Endothelial cell of umbilical vein (primary cell): ENCODE results near the gene LARGE1. TPM values are rescaled to one million over a fixed set of nuclear protein-coding genes. Genes with fewer than 3 reads are reported as not detected.

Experiments
- BruUV-seq: library from RNA; stranded (reverse); fragments of 400-500 nt; replicated peaks from 2 replicates; lab custom pipeline; 2021; lab: Mats Ljungman, UMichigan
- CTCF ChIA-PET: fragments of 300-600, 350-600 bp; sonication (Branson Sonifier 250); formaldehyde crosslinking; loops from one replicate; lab custom pipeline; 2021; ENCODE audit warnings: antibody characterized with exemption, inconsistent platforms; lab: Charles Lee
- POLR2A ChIA-PET: fragments of 300-600, 350-600 bp; sonication (Branson Sonifier 250); formaldehyde crosslinking; loops from one replicate; lab custom pipeline; 2021; ENCODE audit warnings: antibody characterized with exemption, inconsistent platforms; lab: Charles Lee
- DNase-seq: peaks from one replicate; pipeline ENCODE4 v3.0.0-alpha.2; 2011; ENCODE audit warnings: low read depth, low spot score
- FAIRE-seq: peaks from 2 replicates; lab custom pipeline; 2011; peaks lifted over from hg19 to GRCh38; lab: Jason Lieb, UNC
- H2AFZ ChIP-seq: 2 replicates; pipeline ENCODE4 v1.6.0; 2012; ENCODE audit warnings: low read depth, low read length, control low read depth, inconsistent platforms
- H3K27ac ChIP-seq: 2 replicates; pipeline ENCODE4 v1.5.1; 2011; ENCODE audit warnings: low read depth, mild to moderate bottlenecking, control low read depth, low read length, moderate library complexity; ENCODE audit not compliant: insufficient read depth
- H3K27me3 ChIP-seq, 2 experiments: 2 replicates each; pipeline versions ENCODE4 v1.6.0 to v1.6.1; 2011; ENCODE audit warnings: low read length in 2 of 2, mixed read lengths in 1 of 2; ENCODE audit not compliant: control insufficient read depth in 2 of 2, insufficient read depth in 2 of 2
- H3K36me3 ChIP-seq, 2 experiments: 2 replicates in 1 of 2; 3 replicates in 1 of 2; pipeline ENCODE4 v1.5.1; 2011; ENCODE audit warnings: low read length in 2 of 2, mild to moderate bottlenecking in 1 of 2, moderate library complexity in 1 of 2; ENCODE audit not compliant: control insufficient read depth in 2 of 2, insufficient read depth in 2 of 2; ENCODE audit errors: extremely low read depth in 1 of 2
- H3K4me1 ChIP-seq: 3 replicates; pipeline ENCODE4 v1.5.1; 2011; ENCODE audit warnings: mild to moderate bottlenecking, low read length; ENCODE audit not compliant: control insufficient read depth, insufficient read depth; ENCODE audit errors: extremely low read depth
- H3K4me2 ChIP-seq: 2 replicates; pipeline ENCODE4 v1.6.1; 2011; ENCODE audit warnings: low read length, control low read depth, mixed read lengths; ENCODE audit not compliant: insufficient read depth
- H3K4me3 ChIP-seq, 3 experiments: fragments of 200-600 bp in 1 of 3; sonication (generic), shearing (Covaris generic) in 1 of 3; replicated peaks in 1 of 3; 2 replicates each; pipeline ENCODE4 v1.5.1; 2011 to 2016; ENCODE audit warnings: control low read depth in 3 of 3, low read length in 3 of 3, mild to moderate bottlenecking in 2 of 3, inconsistent platforms in 1 of 3, low read depth in 1 of 3, moderate library complexity in 1 of 3; ENCODE audit not compliant: insufficient read depth in 1 of 3
- H3K79me2 ChIP-seq: 2 replicates; pipeline ENCODE4 v1.6.0; 2012; ENCODE audit warnings: low read length, inconsistent platforms; ENCODE audit not compliant: control insufficient read depth, insufficient read depth
- H3K9ac ChIP-seq: replicated peaks from 2 replicates; pipeline ENCODE3; 2011; ENCODE audit warnings: low read length, control low read depth; ENCODE audit not compliant: insufficient read depth; ENCODE audit errors: extremely low read depth
- H3K9me1 ChIP-seq: replicated peaks from 3 replicates; pipeline ENCODE4 v1.6.0; 2011; ENCODE audit warnings: mild to moderate bottlenecking, low read length; ENCODE audit not compliant: control insufficient read depth, insufficient read depth; ENCODE audit errors: extremely low read depth
- H3K9me3 ChIP-seq: replicated peaks from 2 replicates; pipeline ENCODE4 v1.5.1; 2012; ENCODE audit warnings: low read length, inconsistent platforms; ENCODE audit not compliant: control insufficient read depth, insufficient read depth
- H4K20me1 ChIP-seq: replicated peaks from 2 replicates; pipeline ENCODE3; 2011; ENCODE audit warnings: mild to moderate bottlenecking, low read length; ENCODE audit not compliant: control insufficient read depth, insufficient read depth; ENCODE audit errors: extremely low read depth
- FOS ChIP-seq: IDR thresholded peaks from 2 replicates; pipeline ENCODE4 v1.6.1; 2011; ENCODE audit warnings: mild to moderate bottlenecking, low read length, moderate library complexity, borderline replicate concordance; ENCODE audit not compliant: insufficient read depth
- GATA2 ChIP-seq: IDR thresholded peaks from 2 replicates; pipeline ENCODE4 v1.7.0; 2011; ENCODE audit warnings: low read depth, mild to moderate bottlenecking, moderate library complexity, mixed read lengths, low read length; ENCODE audit not compliant: insufficient read length, insufficient read depth
- JUN ChIP-seq: IDR thresholded peaks from 2 replicates; pipeline ENCODE4 v1.6.1; 2011; ENCODE audit warnings: borderline replicate concordance, low read depth; ENCODE audit not compliant: insufficient read length, insufficient read depth
- MAX ChIP-seq: IDR thresholded peaks from 2 replicates; pipeline ENCODE4 v1.6.1; 2011; ENCODE audit not compliant: insufficient read depth, insufficient read length
- MYC ChIP-seq: IDR thresholded peaks from one replicate; pipeline ENCODE4 v1.6.1; 2011; ENCODE audit warnings: mild to moderate bottlenecking, low read depth, low read length
- POLR2A ChIP-seq: IDR thresholded peaks from 2 replicates; pipeline ENCODE4 v1.6.1; 2012; ENCODE audit warnings: low read depth, mild to moderate bottlenecking, control low read depth, low read length
- POLR2AphosphoS5 ChIP-seq: IDR thresholded peaks from 2 replicates; pipeline ENCODE4 v1.6.1; 2012; ENCODE audit warnings: low read depth, mild to moderate bottlenecking, control low read depth, low read length, moderate library complexity; ENCODE audit not compliant: insufficient read depth
- dilution Hi-C: fragments of 300-500 bp; cut with MboI; formaldehyde crosslinking; loops from one replicate; pipeline ENCODE4 v1.15.0; 2019; ENCODE audit warnings: low sequenced_read_pairs; ENCODE audit not compliant: extremely low pct_ligation_motif_present
- intact Hi-C: fragments of 100-400 bp; cut with micrococcal nuclease; formaldehyde crosslinking; loops from one replicate; pipeline ENCODE4 v1.10.0; 2022
- polyA plus RNA-seq, 4 experiments: library from polyadenylated mRNA; depleted of rRNA in 3 of 4; stranded (reverse) in 3 of 4; unstranded in 1 of 4; fragments of >200 nt; gene quantifications; 2 replicates each; pipeline versions ENCODE4 v1.2.1 to v1.2.3, GENCODE V29; 2011 to 2012; ENCODE audit warnings: missing spikeins in 1 of 4
- total RNA-seq: library from RNA; stranded (reverse); gene quantifications from 2 replicates; pipeline ENCODE4 v1.2.3, GENCODE V29; 2021
- TF ChIP-seq, protein P1 (sequence below), 2 donors: IDR thresholded peaks; 1 replicate in 1 of 2; 2 replicates in 1 of 2; pipeline ENCODE4 v1.5.1; 2011; ENCODE audit warnings: low read length in 2 of 2, mild to moderate bottlenecking in 2 of 2, moderate library complexity in 2 of 2, control low read depth in 1 of 2, inconsistent platforms in 1 of 2, low read depth in 1 of 2; ENCODE audit not compliant: insufficient read depth in 1 of 2; ENCODE audit errors: extremely low read depth in 1 of 2

The LARGE1 gene
- total and polyA plus RNA-seq, 2 donors (not counting 3 experiments of a cell fraction or from before 2014, with no cell fraction given): 0.95 to 4.4 TPM

- intact Hi-C loops: no loop called here
- Histone ChIP-seq H3K4me2 (no peak overlapping the region), H3K36me3 (no peaks in the 10 kb centered on the region), H4K20me1 (no peaks in the 10 kb centered on the region), H3K9me3 (peaks cover 8% of the 10 kb centered on the region), H3K9me1 (no peaks in the 10 kb centered on the region), H2AFZ (no peak overlapping the region), H3K9ac (no peak overlapping the region), H3K27ac (no peak overlapping the region), H3K79me2 (no peaks in the 10 kb centered on the region), H3K27me3 (no peaks in the 10 kb centered on the region), H3K4me3 (no peak overlapping the region), H3K4me1 (no peaks in the 10 kb centered on the region)
- dilution Hi-C loops: no loop called here
- DNase-seq (no peak), FAIRE-seq (no peak)
- POLR2A ChIA-PET: no interaction called here
- CTCF ChIA-PET: interaction anchor here (0.8 kb wide), 1 partner anchor 10 kb away, joined by 3 read pairs; no protein-coding TSS in a partner anchor
- no TSS peak for BruUV-seq
- TF ChIP-seq MAX (no peak), MYC (no peak), JUN (no peak), POLR2A (no peak)
Observed at GRCh38 chr22:33227791-33228190, 692.5 kb downstream of the LARGE1 start.

DNA sequence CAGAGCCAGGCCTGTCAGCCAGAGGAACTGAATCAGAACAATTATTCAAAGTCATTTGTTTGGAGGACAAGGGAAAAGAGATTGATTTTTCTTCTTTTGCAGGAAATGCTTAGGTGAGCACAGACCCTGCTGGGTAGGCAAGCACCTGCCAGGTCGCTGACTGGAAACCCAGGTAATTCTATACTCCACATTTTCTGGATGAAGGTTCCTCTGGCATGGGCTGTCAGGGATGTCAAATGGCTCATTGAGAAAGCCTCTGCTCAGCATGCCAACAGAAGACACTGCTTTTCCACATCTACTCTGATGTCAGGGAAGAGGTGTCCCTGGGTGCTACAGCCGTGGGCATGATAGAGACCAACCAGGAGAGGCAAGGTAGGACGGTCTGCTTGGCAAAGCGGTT is 695.4 kb downstream of the LARGE1 start:
- BruUV-seq: no TSS peak
- H3K4me2 ChIP-seq: no peak overlapping the region
- no peaks in the 10 kb centered on the region for H3K36me3 ChIP-seq
- H3K9ac ChIP-seq: no peak overlapping the region
- no peak overlapping the region for H3K27ac ChIP-seq
- no peak for DNase-seq
- no peaks in the 10 kb centered on the region for H3K27me3 ChIP-seq
- TF ChIP-seq MAX: no peak
- TF ChIP-seq FOS: no peak
- no peak for TF ChIP-seq JUN
- TF ChIP-seq, protein P1, sequence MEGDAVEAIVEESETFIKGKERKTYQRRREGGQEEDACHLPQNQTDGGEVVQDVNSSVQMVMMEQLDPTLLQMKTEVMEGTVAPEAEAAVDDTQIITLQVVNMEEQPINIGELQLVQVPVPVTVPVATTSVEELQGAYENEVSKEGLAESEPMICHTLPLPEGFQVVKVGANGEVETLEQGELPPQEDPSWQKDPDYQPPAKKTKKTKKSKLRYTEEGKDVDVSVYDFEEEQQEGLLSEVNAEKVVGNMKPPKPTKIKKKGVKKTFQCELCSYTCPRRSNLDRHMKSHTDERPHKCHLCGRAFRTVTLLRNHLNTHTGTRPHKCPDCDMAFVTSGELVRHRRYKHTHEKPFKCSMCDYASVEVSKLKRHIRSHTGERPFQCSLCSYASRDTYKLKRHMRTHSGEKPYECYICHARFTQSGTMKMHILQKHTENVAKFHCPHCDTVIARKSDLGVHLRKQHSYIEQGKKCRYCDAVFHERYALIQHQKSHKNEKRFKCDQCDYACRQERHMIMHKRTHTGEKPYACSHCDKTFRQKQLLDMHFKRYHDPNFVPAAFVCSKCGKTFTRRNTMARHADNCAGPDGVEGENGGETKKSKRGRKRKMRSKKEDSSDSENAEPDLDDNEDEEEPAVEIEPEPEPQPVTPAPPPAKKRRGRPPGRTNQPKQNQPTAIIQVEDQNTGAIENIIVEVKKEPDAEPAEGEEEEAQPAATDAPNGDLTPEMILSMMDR (IDR thresholded peaks at IDR 0.05; ENCODE audit: extremely low read depth in 1 of 2, insufficient read depth in 1 of 2, low read depth in 1 of 2, low read length in 2 of 2): no peak
- no peak for TF ChIP-seq GATA2
- TF ChIP-seq POLR2AphosphoS5: no peak
- TF ChIP-seq POLR2A: no peak
- no peak overlapping the region for H3K4me3 ChIP-seq
- no peak overlapping the region for H2AFZ ChIP-seq
- POLR2A ChIA-PET: no interaction called here
- no peaks in the 10 kb centered on the region for H3K79me2 ChIP-seq
- intact Hi-C loops (no loop called here), dilution Hi-C loops (no loop called here)
- H3K9me1 ChIP-seq: no peaks in the 10 kb centered on the region
- H3K4me1 ChIP-seq: no peaks in the 10 kb centered on the region
- H4K20me1 ChIP-seq: no peaks in the 10 kb centered on the region
- FAIRE-seq: no peak
- CTCF ChIA-PET: no interaction called here
- H3K9me3 ChIP-seq: peaks cover 10% of the 10 kb centered on the region
